MCF 10A (cell line): ENCODE measurements around the gene LRPAP1. TPM values are rescaled to one million over a fixed set of nuclear protein-coding genes. Genes with fewer than 3 reads are reported as not detected.

ENCODE experiments used
- BruUV-seq: library from RNA; stranded (reverse); fragments of 400-500 nt; replicated peaks from 2 replicates; lab custom pipeline; 2021; lab: Mats Ljungman, UMichigan
- CTCF ChIA-PET: fragments of 300-600 bp; sonication (Branson Sonifier 250); formaldehyde crosslinking; extraction: SDS; loops from one replicate; lab custom pipeline; 2021; ENCODE audit warnings: antibody characterized with exemption, inconsistent platforms; lab: Yijun Ruan, JAX
- POLR2A ChIA-PET: fragments of 300-600, 350-650 bp; sonication (Branson Sonifier 250); formaldehyde crosslinking; extraction: SDS; loops from one replicate; lab custom pipeline; 2020; ENCODE audit warnings: antibody characterized with exemption, inconsistent platforms; lab: Yijun Ruan, JAX
- DNase-seq: peaks from one replicate; pipeline ENCODE4 v3.0.0-alpha.2; 2018; ENCODE audit not compliant: unreplicated experiment
- H3K27ac Mint-ChIP-seq: one replicate; pipeline ENCODE4 v1.8.0; 2022; ENCODE audit warnings: mild to moderate bottlenecking, low read depth, mixed read lengths; ENCODE audit not compliant: unreplicated experiment
- H3K27me3 Mint-ChIP-seq: one replicate; pipeline ENCODE4 v1.8.0; 2022; ENCODE audit warnings: mixed read lengths; ENCODE audit not compliant: insufficient read depth, unreplicated experiment
- H3K36me3 Mint-ChIP-seq: one replicate; pipeline ENCODE4 v1.8.0; 2022; ENCODE audit warnings: mild to moderate bottlenecking, moderate library complexity, mixed read lengths; ENCODE audit not compliant: insufficient read depth, unreplicated experiment
- H3K4me1 Mint-ChIP-seq: one replicate; pipeline ENCODE4 v1.8.0; 2022; ENCODE audit warnings: mixed read lengths; ENCODE audit not compliant: insufficient read depth, unreplicated experiment
- H3K4me3 Mint-ChIP-seq: one replicate; pipeline ENCODE4 v1.8.0; 2022; ENCODE audit warnings: mild to moderate bottlenecking, moderate library complexity, mixed read lengths; ENCODE audit not compliant: unreplicated experiment
- H3K9me3 Mint-ChIP-seq: one replicate; pipeline ENCODE4 v1.8.0; 2022; ENCODE audit warnings: mixed read lengths; ENCODE audit not compliant: unreplicated experiment
- intact Hi-C: fragments of 100-400 bp; cut with micrococcal nuclease; formaldehyde crosslinking; loops from 2 replicates; pipeline ENCODE4 v1.14.1; 2022
- total RNA-seq: library from RNA; stranded (reverse); gene quantifications from 2 replicates; pipeline ENCODE4 v1.2.3, GENCODE V29; 2022
- TF ChIP-seq, protein P1 (sequence below): fragments of 200-600 bp; IDR thresholded peaks from one replicate; pipeline ENCODE4 v1.8.0; 2022; ENCODE audit warnings: antibody characterized with exemption, mild to moderate bottlenecking; ENCODE audit not compliant: unreplicated experiment

Gene LRPAP1
- total RNA-seq, 1 experiment from 2014 or later = 93.6 TPM

DNA sequence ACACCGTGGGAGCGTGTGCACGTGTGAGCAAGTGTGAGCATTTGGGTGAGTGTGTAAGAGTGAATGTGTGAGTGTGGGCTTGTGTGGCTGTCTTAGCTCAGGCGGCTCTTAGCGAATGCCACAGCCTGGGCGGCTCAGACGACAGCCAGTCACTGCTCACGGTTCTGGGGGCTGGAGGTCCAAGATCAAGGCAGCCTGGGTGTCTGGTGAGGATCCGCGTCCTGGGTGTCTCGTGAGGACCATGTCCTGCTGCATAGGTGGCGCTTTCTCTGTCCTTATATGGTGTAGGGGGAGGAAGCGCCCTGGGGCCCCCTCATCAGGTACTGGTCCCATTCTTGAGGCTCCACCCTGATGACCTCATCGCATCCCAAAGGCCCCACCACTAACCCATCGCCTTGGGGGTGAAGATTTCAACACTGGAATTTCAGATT is 64.6 kb downstream of the LRPAP1 start:
- Mint-ChIP-seq H3K4me1 (peaks cover 6% of the 10 kb centered on the region), H3K27me3 (no peaks in the 10 kb centered on the region), H3K36me3 (no peaks in the 10 kb centered on the region), H3K4me3 (no peak overlapping the region), H3K9me3 (no peaks in the 10 kb centered on the region), H3K27ac (no peak overlapping the region)
- no TSS peak for BruUV-seq
- ChIA-PET CTCF (no interaction called here), POLR2A (no interaction called here)
- intact Hi-C loops = no loop called here
- TF ChIP-seq, protein P1, sequence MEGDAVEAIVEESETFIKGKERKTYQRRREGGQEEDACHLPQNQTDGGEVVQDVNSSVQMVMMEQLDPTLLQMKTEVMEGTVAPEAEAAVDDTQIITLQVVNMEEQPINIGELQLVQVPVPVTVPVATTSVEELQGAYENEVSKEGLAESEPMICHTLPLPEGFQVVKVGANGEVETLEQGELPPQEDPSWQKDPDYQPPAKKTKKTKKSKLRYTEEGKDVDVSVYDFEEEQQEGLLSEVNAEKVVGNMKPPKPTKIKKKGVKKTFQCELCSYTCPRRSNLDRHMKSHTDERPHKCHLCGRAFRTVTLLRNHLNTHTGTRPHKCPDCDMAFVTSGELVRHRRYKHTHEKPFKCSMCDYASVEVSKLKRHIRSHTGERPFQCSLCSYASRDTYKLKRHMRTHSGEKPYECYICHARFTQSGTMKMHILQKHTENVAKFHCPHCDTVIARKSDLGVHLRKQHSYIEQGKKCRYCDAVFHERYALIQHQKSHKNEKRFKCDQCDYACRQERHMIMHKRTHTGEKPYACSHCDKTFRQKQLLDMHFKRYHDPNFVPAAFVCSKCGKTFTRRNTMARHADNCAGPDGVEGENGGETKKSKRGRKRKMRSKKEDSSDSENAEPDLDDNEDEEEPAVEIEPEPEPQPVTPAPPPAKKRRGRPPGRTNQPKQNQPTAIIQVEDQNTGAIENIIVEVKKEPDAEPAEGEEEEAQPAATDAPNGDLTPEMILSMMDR = no peak
- DNase-seq = no peak

DNA sequence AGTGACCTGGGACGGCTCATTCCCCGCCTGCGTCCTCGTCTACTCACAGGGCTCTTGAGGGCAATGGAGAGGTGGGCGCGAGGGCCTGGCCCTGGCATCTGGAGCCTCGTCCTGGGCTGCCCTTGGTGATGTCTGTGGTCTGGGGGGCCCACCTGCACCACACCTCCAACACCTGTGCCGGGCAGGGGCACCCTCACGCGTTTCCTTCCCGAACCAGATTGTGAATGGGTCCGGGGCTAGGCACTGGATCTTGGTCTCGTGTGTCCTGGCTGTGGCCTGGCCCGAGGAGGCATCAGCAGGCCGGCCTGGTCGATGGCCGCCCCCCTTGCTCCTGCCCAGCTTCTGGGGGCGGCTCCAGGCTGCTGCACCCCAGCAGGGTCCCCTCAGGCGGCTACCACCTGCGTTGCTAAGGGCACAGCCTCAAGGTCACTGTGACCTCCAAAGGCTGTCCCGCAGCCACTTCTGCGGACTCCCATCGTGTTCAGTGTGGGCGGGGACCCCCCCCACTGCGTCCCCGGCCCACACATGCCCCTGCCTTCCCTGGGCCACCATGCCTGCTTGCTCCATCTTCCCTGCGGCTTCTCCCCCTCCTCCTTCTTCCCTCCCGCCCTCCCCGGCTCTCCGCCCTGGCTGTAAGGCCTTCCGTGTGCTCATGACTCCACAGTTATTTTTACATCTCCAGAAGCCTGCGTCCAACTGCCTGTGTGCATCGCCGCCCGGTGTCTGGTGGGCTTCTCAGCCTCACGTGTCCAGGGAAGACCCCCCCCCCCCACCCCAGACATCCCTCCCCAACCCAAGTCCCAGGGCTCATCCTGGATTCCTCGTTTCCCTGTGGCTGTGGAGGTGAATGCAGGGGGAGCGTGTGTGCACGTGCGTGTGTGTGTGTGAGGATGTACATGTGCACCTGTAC is 65.3 kb downstream of the LRPAP1 start:
- Mint-ChIP-seq H3K9me3 (no peaks in the 10 kb centered on the region), H3K4me3 (no peak overlapping the region), H3K4me1 (peaks cover 6% of the 10 kb centered on the region), H3K27ac (no peak overlapping the region), H3K36me3 (no peaks in the 10 kb centered on the region), H3K27me3 (no peaks in the 10 kb centered on the region)
- BruUV-seq = no TSS peak
- intact Hi-C loops = no loop called here
- TF ChIP-seq, protein P1 = no peak
- DNase-seq = no peak
- CTCF ChIA-PET = interaction anchor here (1.6 kb wide), 1 partner anchor 14 kb away, joined by 10 read pairs; no protein-coding TSS in a partner anchor
- POLR2A ChIA-PET = interaction anchor here (0.6 kb wide), 1 partner anchor 41 kb away, joined by 3 read pairs; no protein-coding TSS in a partner anchor

DNA sequence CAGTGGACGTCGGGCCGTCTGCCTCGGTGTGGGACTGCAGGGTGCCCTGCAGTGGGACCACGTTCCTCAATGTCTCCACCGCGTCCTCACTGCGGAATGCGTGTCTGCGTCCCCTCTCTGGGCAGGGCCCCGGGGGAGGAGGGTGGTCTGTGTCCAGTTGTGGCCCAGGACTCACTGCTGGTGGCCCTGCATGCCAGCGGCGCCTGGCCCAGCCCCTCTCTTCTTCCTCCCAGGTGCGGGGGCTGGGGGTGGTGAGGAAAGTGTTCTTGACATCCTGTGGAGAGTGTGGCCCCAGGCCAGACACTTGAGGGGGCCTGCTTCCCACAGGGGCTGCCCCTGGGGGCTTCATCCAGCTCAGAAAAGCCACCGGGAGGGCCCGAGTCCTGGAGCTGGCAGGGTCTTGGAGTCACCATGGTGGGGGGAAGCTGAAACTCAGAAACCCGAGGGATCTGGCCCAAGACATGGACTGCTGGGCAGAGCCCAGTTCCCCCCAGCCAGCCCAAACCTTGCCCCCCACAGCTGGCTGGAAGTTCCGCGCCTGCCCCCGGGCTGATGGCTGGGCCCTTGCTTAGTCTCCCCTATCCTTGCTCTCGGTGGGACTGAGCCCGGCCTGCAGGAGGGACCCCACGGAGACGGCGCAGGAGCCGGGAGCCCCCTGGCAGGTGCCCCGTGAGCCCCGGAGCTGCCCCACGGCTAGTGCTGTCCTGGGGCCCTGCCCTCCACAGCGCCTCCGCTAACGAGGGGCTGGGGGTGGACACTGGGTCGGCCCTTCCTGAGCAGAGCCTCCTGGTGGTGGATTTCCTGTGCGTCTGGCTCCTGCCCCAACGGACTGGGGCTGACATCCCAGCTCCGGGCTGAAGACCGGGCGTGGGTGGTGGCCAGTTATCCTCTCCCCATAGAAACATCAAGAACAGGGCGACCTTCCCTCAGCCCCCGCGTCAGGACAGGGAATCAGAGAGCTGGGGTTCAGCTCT is 66.2 kb downstream of the LRPAP1 start:
- no TSS peak for BruUV-seq
- no peaks in the 10 kb centered on the region for H3K36me3 Mint-ChIP-seq
- H3K9me3 Mint-ChIP-seq = no peaks in the 10 kb centered on the region
- ChIA-PET POLR2A (interaction anchor here (0.6 kb wide), 1 partner anchor 42 kb away, joined by 3 read pairs; no protein-coding TSS in a partner anchor), CTCF (interaction anchor here (1.6 kb wide), 1 partner anchor 15 kb away, joined by 10 read pairs; no protein-coding TSS in a partner anchor)
- no peak for DNase-seq
- TF ChIP-seq, protein P1 = no peak
- H3K27ac Mint-ChIP-seq = no peak overlapping the region
- intact Hi-C loops = no loop called here
- peaks cover 11% of the 10 kb centered on the region for H3K4me1 Mint-ChIP-seq
- no peaks in the 10 kb centered on the region for H3K27me3 Mint-ChIP-seq
- no peak overlapping the region for H3K4me3 Mint-ChIP-seq
